IPS DF 4.7 (cell line): ENCODE measurements around the gene RELA.
"Not testable (repeated sequence)": the region's sequence is repeated elsewhere in the genome, so short reads cannot be mapped to it uniquely, and the experiment has no call there.

Source experiments
- DNase-seq: peaks from one replicate; pipeline ENCODE4 v3.0.0-alpha.2; 2013; ENCODE audit warnings: low spot score; ENCODE audit errors: extremely low read depth

The RELA gene

DNA sequence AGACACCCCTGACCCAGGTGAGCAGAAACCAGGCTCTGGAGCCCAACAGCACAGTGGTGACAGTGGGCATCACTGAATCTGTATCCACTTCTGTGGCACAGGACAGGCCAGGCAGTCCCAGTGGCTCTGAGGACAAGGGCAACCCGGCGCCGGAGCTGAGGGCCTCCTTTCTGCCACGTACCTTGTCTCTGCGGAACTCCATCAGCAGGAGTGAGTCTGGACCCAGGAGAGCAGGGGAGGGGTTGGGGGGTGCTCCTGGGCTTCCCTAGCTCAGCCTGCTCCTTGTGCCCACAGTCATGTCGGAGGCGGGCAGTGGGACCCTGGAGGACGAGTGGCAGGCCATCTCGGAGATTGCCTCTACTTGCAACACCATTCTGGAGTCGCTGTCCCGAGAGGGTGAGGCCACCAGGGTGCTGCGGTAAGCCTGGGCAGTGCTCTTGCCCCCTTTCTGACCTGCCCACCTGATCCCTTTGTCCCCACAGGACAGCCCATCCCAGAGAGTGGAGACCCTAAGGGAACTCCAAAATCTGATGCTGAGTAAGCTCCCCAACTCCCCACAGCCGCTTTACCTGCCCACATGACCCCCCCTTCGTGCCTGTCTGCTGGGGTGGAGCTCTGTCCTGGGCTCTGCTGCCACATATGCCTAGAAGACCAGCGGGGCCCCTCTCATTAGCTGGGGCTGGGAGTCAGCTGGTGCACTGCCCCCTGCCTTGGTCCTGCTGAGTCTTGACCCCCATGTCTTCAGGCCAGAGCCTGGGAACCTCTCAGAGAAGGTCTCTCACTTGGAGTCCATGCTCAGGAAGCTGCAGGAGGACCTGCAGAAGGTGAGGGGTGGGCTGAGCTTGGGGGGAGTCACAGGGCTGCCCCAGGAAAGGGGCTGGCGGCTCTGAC, 12.8 kb downstream of the RELA start:
- no peak for DNase-seq

GRCh38 chr11:65648997-65649493, 13.7 kb downstream of the RELA start:
- no peak for DNase-seq

GRCh38 chr11:65646958-65647701, 15.6 kb downstream of the RELA start:
- DNase-seq, result no peak

DNA sequence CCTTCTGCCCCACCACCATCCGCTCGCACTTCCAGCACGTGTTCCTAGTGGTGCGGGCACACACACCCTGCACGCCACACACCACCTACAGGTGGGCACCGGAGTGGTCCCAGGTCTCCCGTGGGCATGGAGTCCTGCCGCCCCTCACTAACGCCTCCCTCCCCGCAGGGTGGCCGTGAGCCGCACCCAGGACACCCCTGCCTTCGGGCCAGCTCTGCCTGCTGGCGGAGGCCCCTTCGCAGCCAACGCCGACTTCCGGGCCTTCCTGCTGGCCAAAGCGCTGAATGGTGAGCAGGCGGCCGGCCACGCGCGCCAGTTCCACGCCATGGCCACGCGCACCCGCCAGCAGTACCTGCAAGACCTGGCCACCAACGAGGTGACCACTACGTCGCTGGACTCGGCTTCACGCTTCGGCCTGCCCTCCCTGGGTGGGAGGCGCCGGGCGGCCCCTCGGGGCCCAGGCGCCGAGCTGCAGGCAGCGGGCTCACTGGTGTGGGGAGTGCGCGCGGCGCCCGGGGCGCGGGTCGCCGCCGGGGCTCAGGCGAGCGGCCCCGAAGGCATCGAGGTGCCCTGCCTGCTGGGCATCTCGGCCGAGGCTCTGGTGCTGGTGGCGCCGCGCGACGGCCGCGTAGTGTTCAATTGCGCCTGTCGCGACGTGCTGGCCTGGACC, 16.3 kb downstream of the RELA start:
- no peak for DNase-seq

- no peak for DNase-seq
Measured at GRCh38 chr11:65645710-65646109, 17.0 kb downstream of the RELA start.

DNA sequence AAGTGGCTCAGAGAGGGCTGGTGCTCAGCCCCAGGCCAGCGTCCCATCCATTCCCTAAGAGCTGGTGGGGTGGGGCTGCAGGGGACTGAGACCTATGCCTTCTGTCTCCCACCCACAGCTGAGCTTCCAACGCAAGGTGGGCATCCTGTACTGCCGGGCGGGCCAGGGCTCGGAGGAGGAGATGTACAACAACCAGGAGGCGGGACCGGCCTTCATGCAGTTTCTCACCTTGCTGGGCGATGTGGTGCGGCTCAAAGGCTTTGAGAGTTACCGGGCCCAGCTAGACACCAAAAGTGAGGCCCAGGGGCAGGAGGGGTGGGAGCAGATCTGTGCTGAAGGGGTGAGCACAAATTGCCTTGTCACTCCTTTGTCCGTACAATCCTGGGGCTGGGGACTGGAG, 17.9 kb downstream of the RELA start:
- no peak for DNase-seq

DNA sequence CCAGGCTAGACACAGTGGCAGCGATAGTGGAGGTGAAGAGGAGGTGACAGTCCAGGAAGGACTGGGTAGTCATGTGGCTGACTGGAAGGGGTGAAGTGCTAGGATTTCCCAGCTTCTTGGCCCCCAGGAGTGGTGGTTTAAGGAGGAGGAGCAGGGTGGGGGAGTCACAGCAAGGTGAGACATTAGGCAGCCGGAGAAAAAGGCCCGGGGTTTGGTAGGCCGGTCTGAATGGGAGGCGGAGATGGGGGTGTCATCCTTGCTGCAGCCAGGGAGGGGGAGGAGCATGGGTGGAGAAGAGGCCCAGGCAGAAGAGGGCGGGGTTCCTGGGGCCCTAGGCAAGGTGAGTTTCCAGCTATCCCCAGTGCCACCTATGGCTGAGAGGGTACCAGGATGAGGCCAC, 18.7 kb downstream of the RELA start:
- DNase-seq, result no peak

DNA sequence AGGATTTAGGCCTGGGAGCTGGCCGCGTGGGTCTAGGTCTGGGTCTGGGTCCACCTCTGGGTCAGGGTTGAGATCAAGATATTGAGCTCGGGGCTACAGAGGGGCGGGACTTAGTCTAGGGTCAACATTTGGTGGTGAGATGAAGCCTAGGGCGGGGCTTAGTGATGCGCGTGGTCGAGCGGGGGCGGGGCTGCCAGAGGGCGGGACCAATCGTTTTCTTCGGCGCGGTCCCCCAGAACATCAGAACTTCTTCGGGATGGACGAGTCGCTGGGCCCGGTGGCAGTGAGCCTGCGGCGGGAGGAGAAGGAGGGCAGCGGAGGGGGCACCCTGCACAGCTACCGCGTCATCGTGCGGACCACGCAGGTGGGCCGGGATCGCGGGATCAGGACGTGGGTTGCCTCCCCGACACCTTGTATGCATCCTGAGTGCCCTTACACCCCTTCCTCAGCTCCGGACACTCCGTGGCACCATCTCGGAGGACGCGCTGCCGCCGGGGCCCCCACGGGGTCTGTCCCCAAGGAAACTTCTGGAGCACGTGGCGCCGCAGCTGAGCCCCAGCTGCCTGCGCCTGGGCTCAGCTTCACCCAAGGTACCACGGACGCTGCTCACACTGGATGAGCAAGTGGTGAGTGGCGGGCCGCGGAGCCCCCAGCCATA, 20.6 kb downstream of the RELA start:
- no peak for DNase-seq

DNA sequence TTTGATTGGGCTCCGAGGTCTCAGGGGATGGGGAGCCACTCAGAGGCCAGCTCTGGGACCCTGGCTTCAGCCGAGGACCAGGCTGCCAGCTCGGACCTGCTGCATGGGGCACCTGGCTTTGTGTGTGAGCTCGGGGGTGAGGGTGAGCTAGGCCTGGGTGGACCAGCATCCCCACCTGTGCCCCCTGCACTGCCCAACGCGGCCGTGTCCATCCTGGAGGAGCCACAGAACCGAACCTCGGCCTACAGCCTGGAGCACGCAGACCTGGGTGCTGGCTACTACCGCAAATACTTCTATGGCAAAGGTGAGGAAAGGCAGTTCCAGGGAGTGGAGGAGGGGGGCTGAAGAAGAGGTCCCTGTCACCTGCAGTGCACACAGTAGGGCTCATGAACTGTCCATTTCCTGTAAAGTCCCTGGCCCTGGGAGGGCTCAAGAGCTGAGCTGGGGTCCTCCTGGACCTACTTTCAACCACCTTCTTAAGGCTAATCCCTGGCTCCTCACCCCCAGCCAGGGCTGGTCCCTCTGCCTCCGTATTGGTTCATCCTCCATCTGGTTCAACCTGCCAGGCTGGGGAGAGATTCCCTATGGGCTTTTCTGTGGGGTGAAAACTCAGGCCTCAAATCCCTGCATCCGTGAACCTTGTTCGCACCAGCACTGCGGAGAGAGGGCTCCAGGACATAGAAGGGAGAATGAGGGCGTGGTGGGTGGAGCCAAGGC, 21.3 kb downstream of the RELA start:
- no peak for DNase-seq

- DNase-seq, result no peak
Measured at GRCh38 chr11:65640483-65641296, 22.0 kb downstream of the RELA start.

DNA sequence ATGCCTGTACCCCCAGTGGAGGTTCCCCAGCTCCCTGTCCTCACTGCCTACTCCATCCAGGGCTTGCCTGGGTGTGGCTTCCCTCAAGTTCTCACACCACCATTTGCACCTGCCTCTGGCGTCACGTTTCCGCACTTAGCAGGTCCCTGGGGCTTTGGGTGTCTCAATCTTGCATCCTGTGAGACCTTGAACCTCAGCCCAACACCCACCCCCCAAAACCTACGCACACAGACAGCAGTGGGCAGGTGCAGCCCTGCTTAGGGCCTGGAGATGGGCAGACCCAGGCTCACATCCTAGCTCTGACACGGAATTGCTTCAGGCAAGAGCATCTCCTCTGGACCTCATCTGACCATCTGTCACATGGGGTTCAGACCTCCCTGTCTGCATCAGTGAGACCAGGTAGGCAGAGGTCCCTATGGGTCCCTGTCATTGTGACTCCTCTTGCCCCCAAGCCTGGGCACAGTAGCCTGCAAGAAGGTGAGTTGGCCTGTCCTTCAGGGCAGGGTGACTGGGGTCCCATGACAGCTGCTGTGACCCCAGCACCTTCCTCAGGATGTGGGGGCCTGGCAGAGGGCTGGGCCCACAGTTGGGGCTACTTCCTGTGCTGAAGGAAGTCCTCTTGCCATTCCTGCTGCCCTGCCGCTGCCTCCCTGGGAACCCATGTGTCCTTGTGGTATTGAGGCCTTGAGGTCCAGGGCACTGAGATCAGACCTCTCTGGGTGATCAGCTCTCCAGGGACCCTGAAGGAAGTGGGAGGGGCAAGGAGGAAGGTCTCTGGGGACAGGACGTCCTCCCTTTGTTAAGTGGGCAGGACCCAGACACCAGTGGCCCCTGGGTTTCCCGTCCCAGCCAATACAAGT, 22.9 kb downstream of the RELA start:
- DNase-seq, result no peak

- not testable (repeated sequence) for DNase-seq
Measured at GRCh38 chr11:65639228-65639597, 23.5 kb downstream of the RELA start.

DNA sequence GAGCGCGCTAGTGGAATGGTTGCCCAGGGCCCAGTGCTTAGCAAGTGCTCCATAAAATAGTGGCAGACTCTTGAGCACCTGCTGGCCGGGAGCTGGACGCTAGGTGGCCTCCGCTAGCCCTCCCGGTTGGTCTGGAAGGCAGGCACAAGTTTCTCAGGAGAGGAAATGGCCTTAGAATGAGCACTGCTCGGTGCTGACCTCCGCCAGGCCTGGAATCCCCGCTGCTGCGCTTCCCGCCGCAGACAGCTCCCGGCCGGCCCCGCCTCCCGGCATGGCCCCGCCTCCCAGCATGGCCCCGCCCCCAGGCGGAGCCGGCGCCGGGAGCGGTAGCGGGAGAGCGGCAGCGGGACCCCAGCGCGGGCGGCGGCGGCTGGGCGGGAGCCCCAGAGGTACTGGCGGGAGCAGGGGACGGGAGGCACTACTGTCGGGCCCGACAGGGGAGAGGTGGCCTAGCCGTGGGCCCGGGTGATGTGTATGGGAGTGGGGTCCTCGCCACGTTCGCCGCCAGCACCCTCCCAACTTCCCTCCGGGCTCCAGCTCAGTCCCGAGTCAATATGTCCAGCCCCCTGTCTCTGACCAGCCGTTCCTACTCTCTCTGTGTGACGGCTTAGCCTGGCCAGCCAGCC, 24.8 kb downstream of the RELA start, which contains the start of gene SIPA1:
Gene SIPA1 (plus strand): TSS at position 308 of the 626 bp plus-strand sequence. CDS start 2,821 bp downstream, outside the sequence.
- no peak for DNase-seq

- no peak for DNase-seq
Measured at GRCh38 chr11:65637032-65637557, 25.6 kb downstream of the RELA start.

DNA sequence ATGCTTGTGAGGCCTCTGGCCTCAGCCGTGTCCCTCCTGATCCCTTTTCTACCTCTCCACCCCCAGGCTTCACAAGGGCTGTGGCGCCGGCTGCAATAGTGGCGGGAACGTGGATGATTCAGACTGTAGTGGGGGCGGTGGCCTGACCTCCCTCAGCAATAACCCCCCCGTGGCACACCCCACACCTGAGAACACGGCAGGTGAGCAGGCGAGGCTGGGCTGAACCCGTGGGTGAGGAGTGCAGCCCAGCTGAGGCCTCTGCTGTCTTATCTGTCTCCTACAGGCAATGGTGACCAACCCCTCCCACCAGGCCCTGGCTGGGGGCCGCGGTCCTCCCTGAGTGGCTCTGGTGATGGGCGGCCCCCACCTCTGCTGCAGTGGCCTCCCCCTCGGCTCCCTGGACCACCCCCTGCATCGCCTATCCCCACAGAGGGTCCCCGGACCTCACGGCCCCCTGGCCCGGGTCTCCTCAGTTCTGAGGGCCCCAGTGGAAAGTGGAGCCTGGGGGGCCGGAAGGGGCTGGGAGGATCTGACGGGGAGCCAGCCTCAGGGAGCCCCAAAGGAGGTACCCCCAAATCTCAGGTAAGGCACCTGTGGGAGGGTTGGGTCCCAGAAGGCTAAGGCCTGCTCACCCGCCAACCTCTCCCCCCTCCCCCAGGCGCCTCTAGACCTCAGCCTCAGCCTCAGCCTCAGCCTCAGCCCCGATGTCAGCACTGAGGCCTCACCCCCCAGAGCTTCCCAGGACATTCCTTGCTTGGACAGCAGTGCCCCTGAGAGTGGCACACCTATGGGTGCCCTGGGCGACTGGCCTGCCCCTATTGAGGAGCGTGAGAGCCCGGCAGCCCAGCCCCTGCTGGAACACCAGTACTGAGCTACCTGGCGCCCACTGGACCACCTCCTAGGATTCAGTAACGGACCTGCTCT, 26.3 kb downstream of the RELA start:
- DNase-seq, result no peak

- no peak for DNase-seq
Measured at GRCh38 chr11:65634905-65635731, 27.6 kb downstream of the RELA start.
